ENCODE data around the gene SAMD4A. TPM values are rescaled to one million over a fixed set of nuclear protein-coding genes. Genes with fewer than 3 reads are reported as not detected.
A peak's percentile ranks its signal among the peaks of the same experiment; 100 is the strongest.

Gene SAMD4A
- total RNA-seq, 1 experiment from 2014 or later, result 26.5 TPM

DNA sequence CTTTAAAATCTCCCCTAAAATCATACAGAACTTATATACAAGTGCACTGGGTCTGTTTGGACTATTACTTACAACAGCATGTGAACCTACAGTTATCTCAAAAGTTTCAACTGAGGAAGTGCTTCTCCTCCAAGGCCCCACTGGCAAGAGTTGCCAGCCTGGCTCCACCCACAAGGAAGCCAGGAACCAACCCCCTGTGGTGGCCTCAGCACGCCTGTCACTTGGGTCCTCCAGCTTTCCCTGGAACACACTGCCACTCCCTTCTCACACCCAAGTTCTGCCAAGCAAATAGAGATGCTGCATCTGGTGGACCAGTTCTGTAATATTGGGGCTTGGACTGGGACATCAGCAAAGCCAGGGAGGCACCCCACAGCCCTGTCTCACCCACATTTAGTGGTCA, 220.3 kb downstream of the SAMD4A start:
- intact Hi-C loops (cut with micrococcal nuclease; ENCODE audit: unreplicated experiment), result no loop called here
- CTCF ChIA-PET, result interaction anchor here (0.5 kb wide), 1 partner anchor 444 kb away, joined by 6 read pairs; no protein-coding TSS in a partner anchor
- Histone ChIP-seq H3K27me3 (replicated peaks; ENCODE audit: insufficient read depth, low read depth, low read length, poor library complexity) (no peaks in the 10 kb centered on the region), H3K9me3 (ENCODE audit: low read depth, low read length, poor library complexity, severe bottlenecking) (no peaks in the 10 kb centered on the region), H3K36me3 (ENCODE audit: insufficient read depth, low read length, poor library complexity, severe bottlenecking) (peaks cover 4% of the 10 kb centered on the region), H3K4me1 (ENCODE audit: insufficient read depth, low read length, poor library complexity, severe bottlenecking) (peaks cover 26% of the 10 kb centered on the region), H3K27ac (ENCODE audit: low read depth, low read length, poor library complexity, severe bottlenecking) (peak overlapping the region; percentile 33), H3K4me3 (ENCODE audit: low read depth, low read length, poor library complexity, severe bottlenecking) (no peak overlapping the region)
- DNase-seq (ENCODE audit: low spot score), result peak; percentile 80
- no peak for TF ChIP-seq CTCF (conservative IDR thresholded peaks at IDR 0.05; ENCODE audit: low read depth, low read length)
- BruUV-seq (replicated peaks), result no TSS peak
- POLR2A ChIA-PET (ENCODE audit: low non-redundant PET), result interaction anchor here (0.5 to 0.6 kb wide), 2 partner anchors 44 to 788 kb away, joined by 4 to 6 read pairs; no protein-coding TSS in a partner anchor

DNA sequence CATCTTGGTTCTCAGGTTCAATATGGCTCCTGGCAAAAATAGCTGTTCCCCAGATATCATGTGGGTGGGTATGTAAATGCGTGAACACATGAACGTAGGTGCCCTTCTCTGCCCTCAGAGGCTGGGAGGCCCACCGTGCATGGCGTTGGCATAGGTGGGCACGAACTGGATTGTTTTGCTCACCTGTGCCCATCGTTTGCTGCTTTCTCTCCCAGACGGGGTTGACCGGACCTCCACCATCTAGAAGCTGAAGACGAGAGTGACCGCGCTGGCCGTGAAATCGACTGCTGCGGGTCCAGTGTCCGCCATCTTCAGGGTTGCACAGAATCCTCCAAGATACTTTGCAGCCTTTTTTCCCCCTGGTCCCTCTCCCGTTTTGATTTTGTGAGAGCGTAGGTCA, 221.8 kb downstream of the SAMD4A start:
- ChIA-PET CTCF (interaction anchor here (0.6 kb wide), 1 partner anchor 282 kb away, joined by 11 read pairs; no protein-coding TSS in a partner anchor), POLR2A (ENCODE audit: low non-redundant PET) (no interaction called here)
- no peak overlapping the region for H3K27ac ChIP-seq (ENCODE audit: low read depth, low read length, poor library complexity, severe bottlenecking)
- H3K36me3 ChIP-seq (ENCODE audit: insufficient read depth, low read length, poor library complexity, severe bottlenecking), result peaks cover 4% of the 10 kb centered on the region
- H3K9me3 ChIP-seq (ENCODE audit: low read depth, low read length, poor library complexity, severe bottlenecking), result no peaks in the 10 kb centered on the region
- TF ChIP-seq EZH2 (IDR thresholded peaks at IDR 0.05; ENCODE audit: borderline replicate concordance, low read depth, low read length, poor library complexity, severe bottlenecking) (no peak), CTCF (conservative IDR thresholded peaks at IDR 0.05; ENCODE audit: low read depth, low read length) (no peak)
- peaks cover 26% of the 10 kb centered on the region for H3K4me1 ChIP-seq (ENCODE audit: insufficient read depth, low read length, poor library complexity, severe bottlenecking)
- no TSS peak for BruUV-seq (replicated peaks)
- no peak overlapping the region for H3K4me3 ChIP-seq (ENCODE audit: low read depth, low read length, poor library complexity, severe bottlenecking)
- no peak for DNase-seq (ENCODE audit: low spot score)
- no peaks in the 10 kb centered on the region for H3K27me3 ChIP-seq (replicated peaks; ENCODE audit: insufficient read depth, low read depth, low read length, poor library complexity)
- intact Hi-C loops (cut with micrococcal nuclease; ENCODE audit: unreplicated experiment), result no loop called here

- peaks cover 26% of the 10 kb centered on the region for H3K4me1 ChIP-seq (ENCODE audit: insufficient read depth, low read length, poor library complexity, severe bottlenecking)
- DNase-seq (ENCODE audit: low spot score), result no peak
- no peak overlapping the region for H3K27ac ChIP-seq (ENCODE audit: low read depth, low read length, poor library complexity, severe bottlenecking)
- H3K9me3 ChIP-seq (ENCODE audit: low read depth, low read length, poor library complexity, severe bottlenecking), result no peaks in the 10 kb centered on the region
- POLR2A ChIA-PET (ENCODE audit: low non-redundant PET), result no interaction called here
- no peaks in the 10 kb centered on the region for H3K27me3 ChIP-seq (replicated peaks; ENCODE audit: insufficient read depth, low read depth, low read length, poor library complexity)
- intact Hi-C loops (cut with micrococcal nuclease; ENCODE audit: unreplicated experiment), result no loop called here
- peaks cover 4% of the 10 kb centered on the region for H3K36me3 ChIP-seq (ENCODE audit: insufficient read depth, low read length, poor library complexity, severe bottlenecking)
- CTCF ChIA-PET, result no interaction called here
- BruUV-seq (replicated peaks), result no TSS peak
- H3K4me3 ChIP-seq (ENCODE audit: low read depth, low read length, poor library complexity, severe bottlenecking), result no peak overlapping the region
- TF ChIP-seq EZH2 (IDR thresholded peaks at IDR 0.05; ENCODE audit: borderline replicate concordance, low read depth, low read length, poor library complexity, severe bottlenecking) (no peak), CTCF (conservative IDR thresholded peaks at IDR 0.05; ENCODE audit: low read depth, low read length) (no peak)
Observed at GRCh38 chr14:54789166-54789565, 222.2 kb downstream of the SAMD4A start.
